Activated T-cell treated with anti-CD3 and anti-CD28 coated beads for 24 hours (primary cell): ENCODE results near the gene TRA2A.

Experiments
- DNase-seq: peaks from one replicate; pipeline ENCODE4 v3.0.0-alpha.2; 2020; ENCODE audit warnings: low read depth

The TRA2A gene

DNA sequence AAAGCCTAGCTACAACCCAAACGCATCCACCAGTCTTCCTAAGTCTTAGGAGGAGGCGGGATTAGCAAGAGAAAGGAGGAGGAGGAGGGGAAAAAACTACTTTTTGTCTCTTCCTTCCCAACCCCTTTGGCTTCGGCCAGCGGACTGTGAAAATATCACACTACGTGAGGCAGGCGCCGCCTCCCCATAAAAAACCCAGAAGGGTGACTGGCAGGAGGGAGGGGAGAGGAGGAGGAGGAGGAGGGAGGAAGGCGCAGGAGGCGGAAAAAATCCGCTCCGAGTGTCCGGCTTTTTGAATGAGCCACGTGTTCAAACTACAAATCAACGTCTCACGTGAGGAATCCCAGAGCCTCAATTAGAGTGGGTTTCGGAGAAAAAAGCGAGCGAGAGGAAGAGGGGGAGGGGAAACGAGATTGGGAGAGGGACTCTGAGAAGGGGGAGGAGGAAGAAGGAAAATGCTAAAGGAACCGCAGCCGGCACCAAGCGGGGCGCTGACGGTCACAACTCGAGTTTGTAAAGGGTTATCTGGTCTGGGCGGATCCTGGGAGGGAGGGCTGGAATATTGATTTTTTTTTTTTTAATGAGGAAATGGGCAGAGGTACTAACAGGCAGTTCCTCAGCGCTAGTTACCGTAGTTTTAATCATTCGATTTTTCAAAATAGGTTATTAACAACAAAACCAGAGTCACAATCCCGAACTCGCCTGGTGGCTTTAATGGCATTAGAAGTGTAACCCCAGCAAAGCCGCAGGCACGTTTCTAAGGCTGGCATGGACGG lies 61.3 kb downstream of the TRA2A start, which contains the start of gene IGF2BP3:
Gene IGF2BP3 (minus strand): TSS at position 162 of the 776 bp plus-strand sequence. CDS start 381 bp downstream, outside the sequence.
- DNase-seq, result no peak

GRCh38 chr7:23469961-23470250 lies 61.9 kb downstream of the TRA2A start:
- DNase-seq, result no peak

DNA sequence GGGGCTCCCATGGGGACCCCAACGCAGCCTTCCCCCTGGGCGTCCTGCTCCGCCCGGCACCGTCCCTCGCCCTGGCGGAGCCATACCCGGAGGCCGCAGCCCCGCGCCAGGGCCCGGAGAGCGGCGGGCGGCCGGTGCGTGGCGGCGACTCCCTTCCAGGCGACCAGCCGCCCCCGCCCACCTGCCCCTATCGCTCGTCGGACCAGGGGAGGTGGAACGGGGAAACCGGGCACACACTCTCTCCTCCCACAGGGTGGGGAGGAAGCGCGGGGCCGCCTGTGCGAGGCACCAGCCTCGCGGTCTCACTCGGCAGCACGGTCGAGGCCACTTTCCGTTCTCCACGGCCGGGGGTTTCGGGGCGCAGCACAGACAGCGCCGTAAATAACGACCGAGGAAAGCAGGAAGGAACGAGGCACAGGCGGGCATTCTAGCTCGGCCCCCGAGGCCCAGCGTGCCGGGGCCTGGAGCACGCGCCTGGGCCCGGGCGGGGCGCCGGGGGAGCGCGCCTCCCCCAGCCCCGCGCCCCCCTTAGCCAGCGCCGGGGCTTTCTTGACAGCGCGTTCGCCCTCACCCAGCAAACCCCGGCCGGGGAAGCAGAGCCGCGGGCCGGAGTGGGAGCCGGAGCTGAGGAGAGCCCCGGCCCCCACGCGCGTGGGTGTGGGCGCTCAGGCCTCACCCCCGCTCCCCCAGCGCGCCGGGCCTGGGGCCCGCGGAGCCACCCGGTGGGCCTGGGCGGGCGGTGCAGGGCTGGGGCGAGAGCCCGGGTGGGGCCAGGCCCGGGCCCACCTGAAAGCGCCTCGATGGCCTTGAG lies 62.4 kb downstream of the TRA2A start:
- no peak for DNase-seq

DNA sequence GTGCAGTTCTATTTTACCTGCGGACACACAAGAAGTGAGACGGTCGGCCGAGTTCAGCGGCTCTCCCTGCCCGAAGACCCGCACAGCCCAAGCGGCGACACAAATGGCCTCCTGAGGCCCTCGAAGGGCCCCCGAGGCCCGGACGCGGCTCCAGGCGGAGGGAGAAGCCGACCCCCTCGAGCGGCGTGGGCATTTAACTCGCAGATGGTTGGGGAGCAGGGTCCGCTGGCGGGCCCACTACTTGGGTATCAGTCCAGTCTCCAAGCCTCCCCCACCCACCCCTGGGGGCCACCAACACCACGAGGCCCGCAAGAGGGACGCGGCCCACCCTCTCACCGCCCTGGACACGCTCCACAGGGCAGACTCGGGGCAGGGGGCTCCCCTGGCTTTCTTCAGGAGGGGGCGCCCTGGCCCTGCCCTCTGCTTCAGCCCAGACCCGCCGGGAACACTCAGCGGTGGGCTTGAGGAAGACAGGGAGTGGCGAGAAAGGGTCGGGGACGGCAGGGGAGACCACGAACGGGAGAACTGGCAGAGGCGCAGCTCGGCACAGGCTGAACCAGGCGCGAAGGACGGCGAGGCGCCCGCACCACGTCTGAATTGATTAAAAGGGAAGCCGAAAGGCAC lies 63.1 kb downstream of the TRA2A start:
- no peak for DNase-seq

DNA sequence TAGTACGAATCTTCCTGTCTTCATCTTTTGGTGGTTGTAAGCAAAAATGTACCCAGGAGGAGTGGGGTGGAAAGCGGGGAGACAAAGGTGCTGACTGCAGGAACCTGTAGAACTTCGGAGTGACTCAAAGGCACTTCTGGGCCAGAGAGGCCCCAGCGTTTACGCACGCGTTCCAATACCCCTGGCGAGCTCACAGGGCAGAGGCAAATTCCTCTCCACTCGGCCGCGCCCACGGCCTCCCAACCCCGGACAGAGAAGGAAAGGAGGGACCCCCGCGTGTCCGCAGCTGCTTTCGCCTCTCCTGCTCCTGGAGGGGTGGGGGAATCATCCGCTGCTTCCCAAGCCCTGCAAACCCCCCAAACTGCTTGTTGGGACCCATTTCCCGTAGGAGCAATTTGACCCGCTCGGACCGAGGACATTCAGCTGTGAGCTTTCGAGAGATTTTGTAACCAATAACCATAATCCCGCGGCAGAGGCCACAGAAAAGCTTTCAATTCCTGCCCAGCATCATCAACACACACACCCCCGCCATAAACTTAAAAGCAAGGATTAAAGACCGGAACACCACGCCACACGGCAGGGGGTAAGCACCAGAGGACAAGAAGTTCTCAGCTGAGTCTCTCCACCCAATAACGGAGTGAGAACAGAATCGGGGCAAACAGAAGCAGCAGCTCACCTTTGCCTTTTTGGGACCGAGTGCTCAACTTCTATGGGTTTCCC lies 63.8 kb downstream of the TRA2A start:
- no peak for DNase-seq

DNA sequence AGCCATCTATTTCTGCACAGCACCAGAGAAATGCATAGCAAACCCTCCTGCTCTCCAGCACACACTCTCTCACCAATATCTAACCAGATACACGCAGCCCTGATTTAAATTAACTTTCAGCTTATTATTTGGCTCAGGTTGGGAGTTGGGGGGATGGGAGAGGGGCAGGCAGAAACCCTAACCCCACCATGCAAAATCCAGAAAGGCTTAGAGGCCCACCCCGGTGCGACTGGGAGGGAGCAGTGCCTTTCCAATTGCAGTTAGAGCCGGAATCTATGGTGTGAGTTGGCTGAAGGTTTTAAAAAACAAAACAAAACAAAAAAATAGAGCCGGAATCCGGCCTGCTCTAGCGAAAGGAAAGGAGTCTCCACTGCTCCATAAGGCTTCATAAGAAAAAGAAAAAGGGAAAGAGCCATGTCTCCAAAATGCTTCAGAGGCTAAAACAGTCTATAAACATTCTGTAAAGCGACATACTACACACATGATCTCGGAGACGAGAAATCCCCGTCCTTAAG lies 64.4 kb downstream of the TRA2A start:
- DNase-seq, result no peak

- DNase-seq, result no peak
Observed at GRCh38 chr7:23462846-23463245, 68.9 kb downstream of the TRA2A start.

- no peak for DNase-seq
Observed at GRCh38 chr7:23458044-23458443, 73.7 kb downstream of the TRA2A start.

DNA sequence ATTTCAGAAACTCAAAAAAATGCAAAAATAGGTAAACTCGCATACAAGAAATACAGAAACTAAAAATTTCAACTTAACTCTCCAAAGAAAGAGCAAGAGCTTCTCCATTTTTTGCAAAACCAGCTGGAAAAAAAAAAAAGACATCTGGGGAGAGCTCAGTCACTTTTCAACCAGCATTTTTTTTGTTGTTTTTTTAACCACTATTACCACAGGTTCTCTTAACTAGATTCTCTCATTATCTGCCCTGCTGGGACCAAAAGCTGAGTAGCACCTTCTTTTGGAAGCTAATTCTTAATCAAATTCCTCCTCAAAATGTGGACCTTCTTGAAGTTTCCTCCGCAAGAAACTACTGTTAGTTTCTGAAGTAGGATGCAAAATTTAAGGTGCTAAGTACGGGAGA lies 75.7 kb downstream of the TRA2A start:
- DNase-seq, result no peak

- no peak for DNase-seq
Observed at GRCh38 chr7:23454881-23455526, 76.8 kb downstream of the TRA2A start.
